BE2C (cell line): ENCODE measurements around the gene RNU6-9.
A peak's percentile ranks its signal among the peaks of the same experiment; 100 is the strongest.

ENCODE experiments used
- DNase-seq: peaks from one replicate; pipeline ENCODE4 v3.0.0-alpha.2; 2020
- H3K27me3 ChIP-seq: fragments of 250-450 bp; sonication (Bioruptor Pico); 2 replicates; pipeline ENCODE4 v1.5.1; 2020; ENCODE audit warnings: mild to moderate bottlenecking
- H3K36me3 ChIP-seq: fragments of 250-450 bp; sonication (Bioruptor Pico); 2 replicates; pipeline ENCODE4 v1.5.1; 2020; ENCODE audit warnings: mild to moderate bottlenecking
- H3K4me1 ChIP-seq: fragments of 250-450 bp; sonication (Bioruptor Pico); 2 replicates; pipeline ENCODE4 v1.5.1; 2020
- H3K4me3 ChIP-seq: 2 replicates; pipeline ENCODE4 v1.5.1; 2011; ENCODE audit warnings: low read depth, low read length
- H3K9me3 ChIP-seq: fragments of 250-450 bp; sonication (Bioruptor Pico); 2 replicates; pipeline ENCODE4 v1.5.1; 2020
- TF ChIP-seq, protein P1 (sequence below): IDR thresholded peaks from 2 replicates; pipeline ENCODE4 v1.5.1; 2012; ENCODE audit warnings: mild to moderate bottlenecking, low read depth, low read length

The RNU6-9 gene

DNA sequence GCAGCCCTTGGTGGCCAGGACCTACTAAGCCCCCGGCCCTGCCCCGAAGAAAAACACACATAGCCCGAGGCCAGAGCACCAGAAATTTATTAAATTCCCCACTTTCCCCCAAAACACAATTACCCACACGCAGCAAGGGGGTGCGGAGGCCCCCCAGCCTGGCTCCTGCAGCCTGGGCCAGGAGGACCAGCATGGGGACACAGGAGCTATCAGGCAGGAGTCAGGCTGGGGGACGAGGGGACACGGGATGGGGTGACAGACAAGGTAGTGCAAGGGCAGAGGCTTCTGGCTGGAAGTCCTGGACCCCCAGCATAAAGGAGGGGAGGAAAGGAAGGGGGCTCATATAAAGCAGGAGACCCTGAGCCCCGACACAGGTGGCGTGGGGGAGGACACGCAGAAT lies 3.1 kb downstream of the RNU6-9 start:
- H3K4me3 ChIP-seq: no peak overlapping the region
- TF ChIP-seq, protein P1, sequence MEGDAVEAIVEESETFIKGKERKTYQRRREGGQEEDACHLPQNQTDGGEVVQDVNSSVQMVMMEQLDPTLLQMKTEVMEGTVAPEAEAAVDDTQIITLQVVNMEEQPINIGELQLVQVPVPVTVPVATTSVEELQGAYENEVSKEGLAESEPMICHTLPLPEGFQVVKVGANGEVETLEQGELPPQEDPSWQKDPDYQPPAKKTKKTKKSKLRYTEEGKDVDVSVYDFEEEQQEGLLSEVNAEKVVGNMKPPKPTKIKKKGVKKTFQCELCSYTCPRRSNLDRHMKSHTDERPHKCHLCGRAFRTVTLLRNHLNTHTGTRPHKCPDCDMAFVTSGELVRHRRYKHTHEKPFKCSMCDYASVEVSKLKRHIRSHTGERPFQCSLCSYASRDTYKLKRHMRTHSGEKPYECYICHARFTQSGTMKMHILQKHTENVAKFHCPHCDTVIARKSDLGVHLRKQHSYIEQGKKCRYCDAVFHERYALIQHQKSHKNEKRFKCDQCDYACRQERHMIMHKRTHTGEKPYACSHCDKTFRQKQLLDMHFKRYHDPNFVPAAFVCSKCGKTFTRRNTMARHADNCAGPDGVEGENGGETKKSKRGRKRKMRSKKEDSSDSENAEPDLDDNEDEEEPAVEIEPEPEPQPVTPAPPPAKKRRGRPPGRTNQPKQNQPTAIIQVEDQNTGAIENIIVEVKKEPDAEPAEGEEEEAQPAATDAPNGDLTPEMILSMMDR: no peak

DNA sequence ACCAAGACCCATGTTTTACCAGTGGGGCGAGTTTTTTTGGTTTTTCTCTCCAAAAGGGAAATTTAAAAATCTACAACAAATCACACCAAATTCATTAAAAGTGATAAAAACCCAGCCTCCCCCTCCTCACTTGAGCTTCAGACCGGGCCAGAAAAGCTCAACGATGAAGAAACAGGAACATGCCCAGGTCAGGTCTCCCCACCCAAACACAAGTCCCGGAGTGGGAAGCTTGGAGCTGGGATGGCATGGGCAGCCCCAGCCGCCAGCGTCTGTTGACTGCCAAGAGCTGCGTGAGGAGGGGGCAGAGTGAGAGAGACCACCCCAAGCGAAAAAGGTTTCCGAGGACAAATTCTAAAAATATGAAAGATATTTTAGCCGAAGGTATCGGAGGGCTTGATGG lies 3.7 kb downstream of the RNU6-9 start:
- Histone ChIP-seq H3K27me3 (no peaks in the 10 kb centered on the region), H3K9me3 (no peaks in the 10 kb centered on the region), H3K4me3 (no peak overlapping the region), H3K36me3 (no peaks in the 10 kb centered on the region), H3K4me1 (no peaks in the 10 kb centered on the region)
- TF ChIP-seq, protein P1: no peak
- DNase-seq: no peak

More for the DNA sequence above, 3.1 kb downstream of the RNU6-9 start:
- no peaks in the 10 kb centered on the region for H3K9me3 ChIP-seq
- H3K27me3 ChIP-seq: no peaks in the 10 kb centered on the region
- H3K36me3 ChIP-seq: no peaks in the 10 kb centered on the region
- DNase-seq: no peak
- H3K4me1 ChIP-seq: no peaks in the 10 kb centered on the region

DNA sequence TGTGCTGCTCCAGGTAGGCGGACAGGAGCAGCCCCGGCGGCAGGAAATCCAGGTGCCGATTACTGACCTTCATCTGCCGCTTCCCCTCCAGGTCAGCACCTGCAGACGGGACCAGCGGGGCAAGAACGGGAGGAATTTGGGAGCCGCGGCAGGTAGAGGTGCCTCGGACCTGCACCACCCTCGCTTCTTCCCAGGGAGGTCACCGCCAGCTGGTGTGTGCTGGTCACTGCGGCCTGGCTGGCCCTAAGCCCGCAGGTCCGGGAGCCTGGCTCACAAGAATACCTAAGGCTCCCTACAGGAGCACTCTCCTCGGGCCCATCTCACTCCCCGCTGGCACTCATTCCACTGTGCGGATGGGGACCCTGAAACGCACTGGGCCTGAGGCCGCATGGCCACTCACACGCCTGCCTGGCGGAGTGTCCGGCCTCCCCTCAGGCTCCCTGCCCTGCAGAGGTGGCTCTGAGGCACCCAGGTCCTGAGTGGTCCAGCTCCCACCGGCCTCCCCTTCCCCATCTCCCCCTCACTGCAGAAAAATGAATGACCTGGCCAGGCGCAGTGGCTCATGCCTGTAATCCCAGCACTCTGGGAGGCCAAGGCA lies 4.3 kb downstream of the RNU6-9 start:
- DNase-seq: no peak
- no peaks in the 10 kb centered on the region for H3K4me1 ChIP-seq
- TF ChIP-seq, protein P1: no peak
- H3K27me3 ChIP-seq: no peaks in the 10 kb centered on the region
- no peak overlapping the region for H3K4me3 ChIP-seq
- no peaks in the 10 kb centered on the region for H3K9me3 ChIP-seq
- H3K36me3 ChIP-seq: no peaks in the 10 kb centered on the region

GRCh38 chr19:898663-899062 lies 5.4 kb downstream of the RNU6-9 start:
- H3K9me3 ChIP-seq: no peaks in the 10 kb centered on the region
- H3K4me1 ChIP-seq: no peaks in the 10 kb centered on the region
- H3K27me3 ChIP-seq: no peaks in the 10 kb centered on the region
- H3K36me3 ChIP-seq: no peaks in the 10 kb centered on the region
- peak; percentile 71 for DNase-seq
- H3K4me3 ChIP-seq: no peak overlapping the region
- TF ChIP-seq, protein P1: no peak

DNA sequence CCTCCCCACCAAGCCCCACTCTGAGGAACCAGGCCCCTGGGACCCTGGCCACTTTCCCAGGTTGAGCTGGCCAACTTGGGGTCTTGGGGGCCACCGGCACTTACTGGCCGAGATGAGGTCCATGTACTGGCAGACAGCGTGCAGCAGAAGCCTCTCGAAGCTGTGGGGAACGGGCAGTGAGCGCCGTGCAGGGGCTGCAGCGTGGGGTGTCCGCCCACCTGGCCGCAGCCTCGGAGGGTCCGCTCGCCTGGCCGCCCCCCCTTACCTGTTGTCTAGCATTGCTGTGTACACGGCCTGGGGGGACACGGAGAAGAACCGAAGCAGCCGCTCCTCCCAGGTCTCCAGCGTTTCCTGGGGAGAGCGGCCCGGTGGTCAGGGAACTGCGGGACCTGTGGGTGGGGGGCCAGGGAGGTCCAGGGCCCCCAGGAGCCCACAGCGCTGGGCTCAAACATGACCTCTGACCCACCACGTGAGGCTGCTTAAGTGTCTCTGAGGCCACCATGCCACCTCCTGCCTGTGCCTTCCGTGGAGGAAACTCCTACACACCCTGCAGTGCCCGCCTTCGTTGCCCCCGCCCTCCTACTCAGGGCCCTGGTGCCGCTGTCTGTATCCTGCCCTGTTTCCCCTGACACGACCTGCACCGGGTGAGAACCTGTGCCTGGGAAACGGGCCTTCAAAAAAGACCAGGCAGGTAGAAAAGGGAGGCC lies 6.2 kb downstream of the RNU6-9 start:
- no peak for DNase-seq
- no peak overlapping the region for H3K4me3 ChIP-seq

DNA sequence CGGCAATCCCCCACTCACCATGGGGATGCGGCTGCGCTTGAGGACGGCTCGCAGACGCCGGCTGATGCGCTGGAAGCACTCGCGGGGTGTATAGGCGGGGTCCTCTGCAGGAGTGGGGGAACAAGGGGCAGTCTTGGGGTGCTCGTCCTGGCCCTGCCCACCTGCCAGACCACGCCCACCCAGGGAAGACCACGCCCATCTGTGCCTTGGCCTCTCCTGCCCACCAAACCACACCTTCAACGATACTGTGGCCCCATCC lies 6.7 kb downstream of the RNU6-9 start:
- Histone ChIP-seq H3K4me1 (no peaks in the 10 kb centered on the region), H3K27me3 (no peaks in the 10 kb centered on the region), H3K4me3 (no peak overlapping the region), H3K36me3 (no peaks in the 10 kb centered on the region), H3K9me3 (no peaks in the 10 kb centered on the region)
- TF ChIP-seq, protein P1: no peak
- DNase-seq: no peak

More for the DNA sequence above, 6.2 kb downstream of the RNU6-9 start:
- H3K9me3 ChIP-seq: no peaks in the 10 kb centered on the region
- no peaks in the 10 kb centered on the region for H3K27me3 ChIP-seq
- TF ChIP-seq, protein P1: no peak
- H3K36me3 ChIP-seq: no peaks in the 10 kb centered on the region
- H3K4me1 ChIP-seq: no peaks in the 10 kb centered on the region
